Liver (tissue), 3 donors: ENCODE results near the gene RBBP7.

ENCODE experiments used
- EGR1 ChIP-seq, 2 donors: IDR thresholded peaks; 2 replicates each; pipeline ENCODE4 v1.6.1; 2016 to 2018; ENCODE audit warnings: antibody characterized with exemption in 2 of 2, low read depth in 2 of 2
- GABPA ChIP-seq, 2 donors: IDR thresholded peaks in 1 of 2; conservative IDR thresholded peaks in 1 of 2; 2 replicates each; pipeline ENCODE4 v1.6.1; 2016; ENCODE audit warnings: antibody characterized with exemption in 2 of 2, mild to moderate bottlenecking in 1 of 2, moderate library complexity in 1 of 2
- SP1 ChIP-seq: IDR thresholded peaks from 2 replicates; pipeline ENCODE4 v1.6.1; 2018; ENCODE audit warnings: antibody characterized with exemption, mild to moderate bottlenecking
- TAF1 ChIP-seq: conservative IDR thresholded peaks from 2 replicates; pipeline ENCODE4 v1.6.1; 2016; ENCODE audit warnings: antibody characterized with exemption, mild to moderate bottlenecking
- TF ChIP-seq, protein P1 (sequence below): fragments of 150-350 bp; IDR thresholded peaks from 2 replicates; pipeline ENCODE4 v1.5.1; 2017; ENCODE audit warnings: improper control_type of control experiment, low read depth, low read length; ENCODE audit not compliant: missing input control
- TF ChIP-seq, protein P2 (sequence below): IDR thresholded peaks from 2 replicates; pipeline ENCODE4 v1.6.1; 2016; ENCODE audit warnings: antibody characterized with exemption
- TF ChIP-seq, protein P3 (sequence below): IDR thresholded peaks from 2 replicates; pipeline ENCODE4 v1.6.1; 2016; ENCODE audit warnings: antibody characterized with exemption, mild to moderate bottlenecking
- donor health status: healthy.
- donor health status: healthy.

DNA sequence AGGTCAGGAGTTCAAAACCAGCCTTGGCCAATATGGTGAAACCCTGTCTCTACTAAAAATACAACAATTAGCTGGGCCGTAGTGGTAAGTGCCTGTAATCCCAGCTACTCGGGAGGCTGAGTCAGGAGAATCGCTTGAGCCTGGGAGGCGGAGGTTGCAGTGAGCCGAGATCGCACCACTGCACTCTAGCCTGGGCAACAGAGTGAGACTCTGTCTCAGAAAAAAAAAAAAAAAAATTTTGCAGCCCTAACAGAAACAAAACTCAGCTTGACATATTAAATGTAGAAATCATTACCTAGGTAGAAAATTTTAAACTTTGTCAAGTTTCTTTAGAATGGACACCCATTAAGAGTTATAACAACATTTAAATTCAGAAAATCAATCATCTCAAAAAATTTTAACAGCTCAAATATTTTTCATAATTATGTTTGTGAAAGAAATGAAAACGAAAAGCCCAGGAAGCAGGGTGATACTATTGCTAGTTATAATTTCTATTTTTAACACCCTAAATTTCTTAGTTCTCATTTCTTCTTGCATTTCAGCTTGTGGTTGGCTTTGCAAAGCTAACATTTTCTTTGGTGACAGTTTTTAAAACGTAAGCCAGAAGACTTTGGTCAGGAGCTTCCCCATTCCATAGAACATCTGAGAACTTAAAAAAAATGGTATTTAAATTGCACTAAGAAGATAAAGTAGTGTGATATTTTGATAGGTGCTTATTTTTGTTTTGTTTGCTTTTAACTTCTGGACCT, 33.3 kb upstream of the RBBP7 start:
- TF ChIP-seq, protein P1, sequence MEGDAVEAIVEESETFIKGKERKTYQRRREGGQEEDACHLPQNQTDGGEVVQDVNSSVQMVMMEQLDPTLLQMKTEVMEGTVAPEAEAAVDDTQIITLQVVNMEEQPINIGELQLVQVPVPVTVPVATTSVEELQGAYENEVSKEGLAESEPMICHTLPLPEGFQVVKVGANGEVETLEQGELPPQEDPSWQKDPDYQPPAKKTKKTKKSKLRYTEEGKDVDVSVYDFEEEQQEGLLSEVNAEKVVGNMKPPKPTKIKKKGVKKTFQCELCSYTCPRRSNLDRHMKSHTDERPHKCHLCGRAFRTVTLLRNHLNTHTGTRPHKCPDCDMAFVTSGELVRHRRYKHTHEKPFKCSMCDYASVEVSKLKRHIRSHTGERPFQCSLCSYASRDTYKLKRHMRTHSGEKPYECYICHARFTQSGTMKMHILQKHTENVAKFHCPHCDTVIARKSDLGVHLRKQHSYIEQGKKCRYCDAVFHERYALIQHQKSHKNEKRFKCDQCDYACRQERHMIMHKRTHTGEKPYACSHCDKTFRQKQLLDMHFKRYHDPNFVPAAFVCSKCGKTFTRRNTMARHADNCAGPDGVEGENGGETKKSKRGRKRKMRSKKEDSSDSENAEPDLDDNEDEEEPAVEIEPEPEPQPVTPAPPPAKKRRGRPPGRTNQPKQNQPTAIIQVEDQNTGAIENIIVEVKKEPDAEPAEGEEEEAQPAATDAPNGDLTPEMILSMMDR = no peak
- TF ChIP-seq, protein P2, sequence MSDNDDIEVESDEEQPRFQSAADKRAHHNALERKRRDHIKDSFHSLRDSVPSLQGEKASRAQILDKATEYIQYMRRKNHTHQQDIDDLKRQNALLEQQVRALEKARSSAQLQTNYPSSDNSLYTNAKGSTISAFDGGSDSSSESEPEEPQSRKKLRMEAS = no peak
- no peak for TF ChIP-seq TAF1
- TF ChIP-seq EGR1 (IDR thresholded peaks at IDR 0.05; ENCODE audit: low read depth in 2 of 2) = no peak
- TF ChIP-seq SP1 = no peak
- TF ChIP-seq, protein P3, sequence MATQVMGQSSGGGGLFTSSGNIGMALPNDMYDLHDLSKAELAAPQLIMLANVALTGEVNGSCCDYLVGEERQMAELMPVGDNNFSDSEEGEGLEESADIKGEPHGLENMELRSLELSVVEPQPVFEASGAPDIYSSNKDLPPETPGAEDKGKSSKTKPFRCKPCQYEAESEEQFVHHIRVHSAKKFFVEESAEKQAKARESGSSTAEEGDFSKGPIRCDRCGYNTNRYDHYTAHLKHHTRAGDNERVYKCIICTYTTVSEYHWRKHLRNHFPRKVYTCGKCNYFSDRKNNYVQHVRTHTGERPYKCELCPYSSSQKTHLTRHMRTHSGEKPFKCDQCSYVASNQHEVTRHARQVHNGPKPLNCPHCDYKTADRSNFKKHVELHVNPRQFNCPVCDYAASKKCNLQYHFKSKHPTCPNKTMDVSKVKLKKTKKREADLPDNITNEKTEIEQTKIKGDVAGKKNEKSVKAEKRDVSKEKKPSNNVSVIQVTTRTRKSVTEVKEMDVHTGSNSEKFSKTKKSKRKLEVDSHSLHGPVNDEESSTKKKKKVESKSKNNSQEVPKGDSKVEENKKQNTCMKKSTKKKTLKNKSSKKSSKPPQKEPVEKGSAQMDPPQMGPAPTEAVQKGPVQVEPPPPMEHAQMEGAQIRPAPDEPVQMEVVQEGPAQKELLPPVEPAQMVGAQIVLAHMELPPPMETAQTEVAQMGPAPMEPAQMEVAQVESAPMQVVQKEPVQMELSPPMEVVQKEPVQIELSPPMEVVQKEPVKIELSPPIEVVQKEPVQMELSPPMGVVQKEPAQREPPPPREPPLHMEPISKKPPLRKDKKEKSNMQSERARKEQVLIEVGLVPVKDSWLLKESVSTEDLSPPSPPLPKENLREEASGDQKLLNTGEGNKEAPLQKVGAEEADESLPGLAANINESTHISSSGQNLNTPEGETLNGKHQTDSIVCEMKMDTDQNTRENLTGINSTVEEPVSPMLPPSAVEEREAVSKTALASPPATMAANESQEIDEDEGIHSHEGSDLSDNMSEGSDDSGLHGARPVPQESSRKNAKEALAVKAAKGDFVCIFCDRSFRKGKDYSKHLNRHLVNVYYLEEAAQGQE = no peak
- TF ChIP-seq GABPA (IDR thresholded peaks at IDR 0.05 in 1 of 2, conservative IDR thresholded peaks at IDR 0.05 in 1 of 2) = no peak
